SK-N-SH (cell line): ENCODE results near the gene RAB3IP. TPM values are rescaled to one million over a fixed set of nuclear protein-coding genes. Genes with fewer than 3 reads are reported as not detected.

ENCODE experiments used
- CTCF ChIA-PET: fragments of 300-600, 350-600 bp; formaldehyde crosslinking; extraction: SDS; loops from one replicate; lab custom pipeline; 2021; lab: Yijun Ruan, JAX
- POLR2A ChIA-PET: fragments of 350-600 bp; sonication (Branson Sonifier 250); formaldehyde crosslinking; extraction: SDS; loops from one replicate; lab custom pipeline; 2020; ENCODE audit warnings: antibody characterized with exemption, inconsistent platforms; lab: Yijun Ruan, JAX
- DNase-seq: peaks from one replicate; pipeline ENCODE4 v3.0.0; 2012
- H2AFZ ChIP-seq: fragments of 200-600 bp; sonication (generic); 2 replicates; pipeline ENCODE4 v1.8.1; 2016; ENCODE audit warnings: antibody characterized with exemption, mild to moderate bottlenecking, low read depth
- H3F3A ChIP-seq: fragments of 200-600 bp; sonication (generic); replicated peaks from 2 replicates; pipeline ENCODE3; 2016; ENCODE audit warnings: antibody characterized with exemption, mild to moderate bottlenecking; ENCODE audit not compliant: insufficient read depth
- H3K27ac ChIP-seq, 2 experiments: fragments of 200-500 bp in 1 of 2; fragments of 200-600 bp in 1 of 2; sonication (Bioruptor generic) in 1 of 2; sonication (generic), shearing (Covaris generic) in 1 of 2; 2 replicates each; pipeline versions ENCODE4 v1.5.1 to v1.6.1; 2014 to 2016; ENCODE audit warnings: low read depth in 2 of 2, inconsistent platforms in 1 of 2, low read length in 1 of 2, mild to moderate bottlenecking in 1 of 2, mixed read lengths in 1 of 2
- H3K27me3 ChIP-seq: fragments of 200-600 bp; sonication (generic), shearing (Covaris generic); 2 replicates; pipeline ENCODE4 v1.6.1; 2016; ENCODE audit warnings: mixed run types; ENCODE audit not compliant: insufficient read depth
- H3K36me3 ChIP-seq, 2 experiments: fragments of 200-500 bp in 1 of 2; fragments of 200-600 bp in 1 of 2; sonication (Bioruptor generic) in 1 of 2; sonication (generic) in 1 of 2; replicated peaks in 1 of 2; 2 replicates each; pipeline versions ENCODE3 to v1.5.1; 2014 to 2016; ENCODE audit warnings: low read length in 1 of 2, mild to moderate bottlenecking in 1 of 2; ENCODE audit not compliant: insufficient read depth in 2 of 2, control insufficient read depth in 1 of 2
- H3K4me1 ChIP-seq, 2 experiments: fragments of 200-500 bp in 1 of 2; fragments of 200-600 bp in 1 of 2; sonication (Bioruptor generic) in 1 of 2; sonication (generic), shearing (Covaris generic) in 1 of 2; 2 replicates each; pipeline versions ENCODE4 v1.5.1 to v1.6.1; 2014 to 2016; ENCODE audit warnings: low read depth in 1 of 2, low read length in 1 of 2, mixed run types in 1 of 2; ENCODE audit not compliant: insufficient read depth in 2 of 2, control insufficient read depth in 1 of 2
- H3K4me2 ChIP-seq: fragments of 200-600 bp; sonication (generic), shearing (Covaris generic); 2 replicates; pipeline ENCODE4 v1.6.1; 2017; ENCODE audit warnings: mixed run types
- H3K4me3 ChIP-seq, 2 experiments: fragments of 200-500 bp in 1 of 2; fragments of 200-600 bp in 1 of 2; sonication (Bioruptor generic) in 1 of 2; sonication (generic), shearing (Covaris generic) in 1 of 2; 2 replicates each; pipeline versions ENCODE4 v1.5.1 to v1.8.1; 2014 to 2016; ENCODE audit warnings: low read depth in 2 of 2, inconsistent platforms in 1 of 2, low read length in 1 of 2, mild to moderate bottlenecking in 1 of 2, mixed read lengths in 1 of 2, moderate library complexity in 1 of 2
- H3K79me2 ChIP-seq: fragments of 200-600 bp; sonication (generic); 2 replicates; pipeline ENCODE4 v1.8.1; 2017; ENCODE audit warnings: mild to moderate bottlenecking; ENCODE audit not compliant: insufficient read depth
- H3K9ac ChIP-seq: fragments of 200-600 bp; sonication (generic); 2 replicates; pipeline ENCODE4 v1.6.1; 2017; ENCODE audit warnings: mixed run types
- H3K9me2 ChIP-seq: fragments of 200-600 bp; sonication (generic); 2 replicates; pipeline ENCODE4 v1.6.1; 2017; ENCODE audit warnings: mixed run types
- H3K9me3 ChIP-seq: fragments of 200-600 bp; sonication (generic); 2 replicates; pipeline ENCODE4 v1.6.1; 2017; ENCODE audit warnings: mixed run types, mild to moderate bottlenecking, moderate library complexity
- H4K20me1 ChIP-seq: fragments of 200-600 bp; sonication (generic); 2 replicates; pipeline ENCODE4 v1.6.1; 2017; ENCODE audit warnings: mild to moderate bottlenecking, mixed run types; ENCODE audit not compliant: insufficient read depth
- CHD2 ChIP-seq: fragments of 150-350 bp; IDR thresholded peaks from 2 replicates; pipeline ENCODE4 v1.6.1; 2018; ENCODE audit warnings: low read length; ENCODE audit not compliant: partially characterized antibody
- EP300 ChIP-seq, 2 experiments: IDR thresholded peaks; 2 replicates each; pipeline versions ENCODE4 v1.4.0 to v1.6.1; 2012; ENCODE audit warnings: borderline replicate concordance in 1 of 2, low read depth in 1 of 2, low read length in 1 of 2
- FOXM1 ChIP-seq: IDR thresholded peaks from 2 replicates; pipeline ENCODE4 v1.4.0; 2012; ENCODE audit warnings: low read depth, mild to moderate bottlenecking
- GATA2 ChIP-seq: sonication (generic); formaldehyde crosslinking; IDR thresholded peaks from 2 replicates; pipeline ENCODE4 v1.5.0; 2020; ENCODE audit warnings: mild to moderate bottlenecking, missing genetic modification reagents
- JUND ChIP-seq: IDR thresholded peaks from 2 replicates; pipeline ENCODE4 v1.4.0; 2012
- MXI1 ChIP-seq: IDR thresholded peaks from 2 replicates; pipeline ENCODE4 v1.6.1; 2012; ENCODE audit warnings: mild to moderate bottlenecking, low read depth, low read length, improper control_type of control experiment
- NRF1 ChIP-seq: IDR thresholded peaks from 2 replicates; pipeline ENCODE4 v1.6.1; 2012; ENCODE audit warnings: low read depth, mild to moderate bottlenecking, low read length
- RCOR1 ChIP-seq: fragments of 150-350 bp; IDR thresholded peaks from 2 replicates; pipeline ENCODE4 v1.6.1; 2017; ENCODE audit warnings: antibody characterized with exemption, low read length
- RFX5 ChIP-seq: IDR thresholded peaks from 2 replicates; pipeline ENCODE4 v1.6.1; 2012; ENCODE audit warnings: mild to moderate bottlenecking, improper control_type of control experiment, low read length
- RXRA ChIP-seq: IDR thresholded peaks from 2 replicates; pipeline ENCODE4 v1.4.0; 2012; ENCODE audit warnings: low read depth, mild to moderate bottlenecking, borderline replicate concordance
- TAF1 ChIP-seq: IDR thresholded peaks from 2 replicates; pipeline ENCODE4 v1.6.1; 2012; ENCODE audit warnings: low read depth, mild to moderate bottlenecking, low read length, moderate library complexity, borderline replicate concordance
- TEAD4 ChIP-seq: IDR thresholded peaks from 2 replicates; pipeline ENCODE4 v1.4.0; 2012; ENCODE audit warnings: mild to moderate bottlenecking, borderline replicate concordance; ENCODE audit not compliant: insufficient read depth
- YY1 ChIP-seq: IDR thresholded peaks from 2 replicates; pipeline ENCODE4 v1.4.0; 2012; ENCODE audit warnings: low read depth, mild to moderate bottlenecking
- WGBS: methylation state at CpG from one replicate; pipeline ENCODE4 v1.1.6; 2017; ENCODE audit warnings: low lambda C conversion rate; 5-methylcytosine and 5-hydroxymethylcytosine counted together
- polyA plus RNA-seq, 3 experiments: library from polyadenylated mRNA; depleted of rRNA; stranded (reverse); fragments of >200 nt; gene quantifications; 2 replicates each; pipeline ENCODE4 v1.2.3, GENCODE V29; 2012
- TF ChIP-seq, protein P1 (sequence below): IDR thresholded peaks from 2 replicates; pipeline ENCODE4 v1.4.0; 2012; ENCODE audit warnings: low read depth, borderline replicate concordance
- TF ChIP-seq, protein P2 (sequence below): IDR thresholded peaks from 2 replicates; pipeline ENCODE4 v1.6.1; 2012; ENCODE audit warnings: mild to moderate bottlenecking, low read depth, low read length, moderate library complexity
- TF ChIP-seq, protein P3 (sequence below): IDR thresholded peaks from 2 replicates; pipeline ENCODE4 v1.4.0; 2012; ENCODE audit warnings: low read depth, borderline replicate concordance
- TF ChIP-seq, protein P4 (sequence below): IDR thresholded peaks from 2 replicates; pipeline ENCODE4; 2012
- TF ChIP-seq, protein P5 (sequence below): fragments of 150-350 bp; IDR thresholded peaks from 2 replicates; pipeline ENCODE4 v1.6.1; 2016; ENCODE audit warnings: mild to moderate bottlenecking, low read depth, low read length

Gene RAB3IP
- polyA plus RNA-seq, 1 of the 3 experiments (the other 2 are of a cell fraction): 5.4 TPM

DNA sequence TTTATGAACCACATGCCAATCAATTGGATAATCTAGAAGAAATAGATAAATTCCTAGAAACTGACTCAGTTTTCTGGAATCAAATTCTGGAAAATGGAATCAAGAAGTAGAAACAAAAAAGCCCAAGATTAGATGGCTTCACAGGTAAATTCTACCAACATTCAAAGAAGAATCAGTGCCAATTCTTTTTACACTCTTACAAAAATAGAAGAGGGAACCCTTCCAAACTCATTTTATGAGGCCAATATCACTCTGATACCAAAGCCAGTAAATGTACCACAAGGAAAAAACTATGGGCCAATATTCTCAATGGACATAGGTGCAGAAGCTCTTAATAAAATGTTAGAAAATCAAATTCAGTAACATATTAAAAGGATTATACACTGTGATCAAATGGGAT lies 50.7 kb downstream of the RAB3IP start:
- Histone ChIP-seq H3K27ac (no peak overlapping the region), H3K9me2 (no peaks in the 10 kb centered on the region), H3K9me3 (0 out of 2 replicates have a peak, but pooled peaks cover 6% of the 10 kb centered on the region), H3K4me3 (no peak overlapping the region), H3K36me3 (peaks cover 0 to 8% of the 10 kb centered on the region in 2 experiments), H3K79me2 (no peaks in the 10 kb centered on the region), H4K20me1 (no peaks in the 10 kb centered on the region), H3K9ac (no peak overlapping the region), H3F3A (no peaks in the 10 kb centered on the region), H2AFZ (no peak overlapping the region), H3K27me3 (no peaks in the 10 kb centered on the region), H3K4me2 (no peak overlapping the region), H3K4me1 (no peaks in the 10 kb centered on the region)
- DNase-seq: no peak
- TF ChIP-seq NRF1 (no peak), EP300 (IDR thresholded peaks at IDR 0.05; ENCODE audit: borderline replicate concordance in 1 of 2, low read depth in 1 of 2, low read length in 1 of 2) (no peak), YY1 (no peak)
- ChIA-PET CTCF (no interaction called here), POLR2A (no interaction called here)

DNA sequence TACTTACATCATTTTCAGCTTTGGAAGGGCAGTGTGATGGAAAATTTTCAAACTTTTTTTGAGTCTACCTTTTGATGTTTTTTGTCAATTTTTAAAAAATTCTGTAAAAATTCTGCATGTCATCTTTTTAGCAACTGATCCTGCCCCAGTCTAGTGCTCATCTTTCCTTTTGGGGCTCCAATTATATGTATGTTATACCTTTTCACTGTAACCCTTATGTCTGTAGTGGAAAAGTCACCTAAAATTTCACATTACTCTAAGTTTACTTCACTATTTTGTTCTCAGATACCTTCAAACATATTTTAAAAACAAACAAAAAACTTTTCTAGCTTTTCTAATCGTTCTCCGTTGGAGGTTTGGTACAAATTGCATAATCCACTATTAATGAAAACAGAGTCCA lies 53.9 kb downstream of the RAB3IP start:
- no peaks in the 10 kb centered on the region for H3F3A ChIP-seq
- TF ChIP-seq FOXM1: no peak
- TF ChIP-seq, protein P1, sequence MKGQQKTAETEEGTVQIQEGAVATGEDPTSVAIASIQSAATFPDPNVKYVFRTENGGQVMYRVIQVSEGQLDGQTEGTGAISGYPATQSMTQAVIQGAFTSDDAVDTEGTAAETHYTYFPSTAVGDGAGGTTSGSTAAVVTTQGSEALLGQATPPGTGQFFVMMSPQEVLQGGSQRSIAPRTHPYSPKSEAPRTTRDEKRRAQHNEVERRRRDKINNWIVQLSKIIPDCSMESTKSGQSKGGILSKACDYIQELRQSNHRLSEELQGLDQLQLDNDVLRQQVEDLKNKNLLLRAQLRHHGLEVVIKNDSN: no peak
- TF ChIP-seq, protein P2, sequence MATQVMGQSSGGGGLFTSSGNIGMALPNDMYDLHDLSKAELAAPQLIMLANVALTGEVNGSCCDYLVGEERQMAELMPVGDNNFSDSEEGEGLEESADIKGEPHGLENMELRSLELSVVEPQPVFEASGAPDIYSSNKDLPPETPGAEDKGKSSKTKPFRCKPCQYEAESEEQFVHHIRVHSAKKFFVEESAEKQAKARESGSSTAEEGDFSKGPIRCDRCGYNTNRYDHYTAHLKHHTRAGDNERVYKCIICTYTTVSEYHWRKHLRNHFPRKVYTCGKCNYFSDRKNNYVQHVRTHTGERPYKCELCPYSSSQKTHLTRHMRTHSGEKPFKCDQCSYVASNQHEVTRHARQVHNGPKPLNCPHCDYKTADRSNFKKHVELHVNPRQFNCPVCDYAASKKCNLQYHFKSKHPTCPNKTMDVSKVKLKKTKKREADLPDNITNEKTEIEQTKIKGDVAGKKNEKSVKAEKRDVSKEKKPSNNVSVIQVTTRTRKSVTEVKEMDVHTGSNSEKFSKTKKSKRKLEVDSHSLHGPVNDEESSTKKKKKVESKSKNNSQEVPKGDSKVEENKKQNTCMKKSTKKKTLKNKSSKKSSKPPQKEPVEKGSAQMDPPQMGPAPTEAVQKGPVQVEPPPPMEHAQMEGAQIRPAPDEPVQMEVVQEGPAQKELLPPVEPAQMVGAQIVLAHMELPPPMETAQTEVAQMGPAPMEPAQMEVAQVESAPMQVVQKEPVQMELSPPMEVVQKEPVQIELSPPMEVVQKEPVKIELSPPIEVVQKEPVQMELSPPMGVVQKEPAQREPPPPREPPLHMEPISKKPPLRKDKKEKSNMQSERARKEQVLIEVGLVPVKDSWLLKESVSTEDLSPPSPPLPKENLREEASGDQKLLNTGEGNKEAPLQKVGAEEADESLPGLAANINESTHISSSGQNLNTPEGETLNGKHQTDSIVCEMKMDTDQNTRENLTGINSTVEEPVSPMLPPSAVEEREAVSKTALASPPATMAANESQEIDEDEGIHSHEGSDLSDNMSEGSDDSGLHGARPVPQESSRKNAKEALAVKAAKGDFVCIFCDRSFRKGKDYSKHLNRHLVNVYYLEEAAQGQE: no peak
- TF ChIP-seq RFX5: no peak
- TF ChIP-seq GATA2 (CRISPR knock-in tag): no peak
- no peak for TF ChIP-seq JUND
- TF ChIP-seq TAF1: no peak
- TF ChIP-seq, protein P3, sequence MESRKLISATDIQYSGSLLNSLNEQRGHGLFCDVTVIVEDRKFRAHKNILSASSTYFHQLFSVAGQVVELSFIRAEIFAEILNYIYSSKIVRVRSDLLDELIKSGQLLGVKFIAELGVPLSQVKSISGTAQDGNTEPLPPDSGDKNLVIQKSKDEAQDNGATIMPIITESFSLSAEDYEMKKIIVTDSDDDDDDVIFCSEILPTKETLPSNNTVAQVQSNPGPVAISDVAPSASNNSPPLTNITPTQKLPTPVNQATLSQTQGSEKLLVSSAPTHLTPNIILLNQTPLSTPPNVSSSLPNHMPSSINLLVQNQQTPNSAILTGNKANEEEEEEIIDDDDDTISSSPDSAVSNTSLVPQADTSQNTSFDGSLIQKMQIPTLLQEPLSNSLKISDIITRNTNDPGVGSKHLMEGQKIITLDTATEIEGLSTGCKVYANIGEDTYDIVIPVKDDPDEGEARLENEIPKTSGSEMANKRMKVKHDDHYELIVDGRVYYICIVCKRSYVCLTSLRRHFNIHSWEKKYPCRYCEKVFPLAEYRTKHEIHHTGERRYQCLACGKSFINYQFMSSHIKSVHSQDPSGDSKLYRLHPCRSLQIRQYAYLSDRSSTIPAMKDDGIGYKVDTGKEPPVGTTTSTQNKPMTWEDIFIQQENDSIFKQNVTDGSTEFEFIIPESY: no peak
- TF ChIP-seq RXRA: no peak
- no peak for TF ChIP-seq RCOR1
- no peak for TF ChIP-seq YY1
- TF ChIP-seq, protein P4, sequence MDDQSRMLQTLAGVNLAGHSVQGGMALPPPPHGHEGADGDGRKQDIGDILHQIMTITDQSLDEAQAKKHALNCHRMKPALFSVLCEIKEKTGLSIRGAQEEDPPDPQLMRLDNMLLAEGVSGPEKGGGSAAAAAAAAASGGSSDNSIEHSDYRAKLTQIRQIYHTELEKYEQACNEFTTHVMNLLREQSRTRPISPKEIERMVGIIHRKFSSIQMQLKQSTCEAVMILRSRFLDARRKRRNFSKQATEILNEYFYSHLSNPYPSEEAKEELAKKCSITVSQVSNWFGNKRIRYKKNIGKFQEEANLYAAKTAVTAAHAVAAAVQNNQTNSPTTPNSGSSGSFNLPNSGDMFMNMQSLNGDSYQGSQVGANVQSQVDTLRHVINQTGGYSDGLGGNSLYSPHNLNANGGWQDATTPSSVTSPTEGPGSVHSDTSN: no peak
- TF ChIP-seq, protein P5, sequence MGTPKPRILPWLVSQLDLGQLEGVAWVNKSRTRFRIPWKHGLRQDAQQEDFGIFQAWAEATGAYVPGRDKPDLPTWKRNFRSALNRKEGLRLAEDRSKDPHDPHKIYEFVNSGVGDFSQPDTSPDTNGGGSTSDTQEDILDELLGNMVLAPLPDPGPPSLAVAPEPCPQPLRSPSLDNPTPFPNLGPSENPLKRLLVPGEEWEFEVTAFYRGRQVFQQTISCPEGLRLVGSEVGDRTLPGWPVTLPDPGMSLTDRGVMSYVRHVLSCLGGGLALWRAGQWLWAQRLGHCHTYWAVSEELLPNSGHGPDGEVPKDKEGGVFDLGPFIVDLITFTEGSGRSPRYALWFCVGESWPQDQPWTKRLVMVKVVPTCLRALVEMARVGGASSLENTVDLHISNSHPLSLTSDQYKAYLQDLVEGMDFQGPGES: no peak
- TF ChIP-seq MXI1: no peak
- no peak for TF ChIP-seq TEAD4
- TF ChIP-seq CHD2: no peak
- H3K4me2 ChIP-seq: no peak overlapping the region
- no peak overlapping the region for H3K27ac ChIP-seq
- no peaks in the 10 kb centered on the region for H4K20me1 ChIP-seq
- H3K27me3 ChIP-seq: no peaks in the 10 kb centered on the region
- H3K36me3 ChIP-seq: peaks cover 6 to 8% of the 10 kb centered on the region in 2 experiments
- H3K9me2 ChIP-seq: no peaks in the 10 kb centered on the region
- no peak overlapping the region for H2AFZ ChIP-seq
- H3K9ac ChIP-seq: no peak overlapping the region
- H3K9me3 ChIP-seq: 0 out of 2 replicates have a peak, but pooled peaks cover 6% of the 10 kb centered on the region
- 97% methylated on average over 2 of the region's 2 CpGs for WGBS
- DNase-seq: no peak
- H3K4me3 ChIP-seq: no peak overlapping the region
- H3K79me2 ChIP-seq: no peaks in the 10 kb centered on the region
- POLR2A ChIA-PET: no interaction called here
- H3K4me1 ChIP-seq: no peaks in the 10 kb centered on the region
- CTCF ChIA-PET: interaction anchor here (0.6 kb wide), 1 partner anchor 79 kb away, joined by 3 read pairs; no protein-coding TSS in a partner anchor
